ENCODE data around the gene GPN2. TPM values are rescaled to one million over a fixed set of nuclear protein-coding genes. Genes with fewer than 3 reads are reported as not detected.

GPN2 gene
- total and polyA plus RNA-seq, 9 of the 15 experiments (the other 6 are each of a cell fraction or from before 2014, with no cell fraction given) = 9.9 to 58.8 (median 20.4) TPM

GRCh38 chr1:26913754-26914619 lies 23.9 kb upstream of the GPN2 start, which contains the start of gene NR0B2 (continued):
- TF ChIP-seq, protein P1, sequence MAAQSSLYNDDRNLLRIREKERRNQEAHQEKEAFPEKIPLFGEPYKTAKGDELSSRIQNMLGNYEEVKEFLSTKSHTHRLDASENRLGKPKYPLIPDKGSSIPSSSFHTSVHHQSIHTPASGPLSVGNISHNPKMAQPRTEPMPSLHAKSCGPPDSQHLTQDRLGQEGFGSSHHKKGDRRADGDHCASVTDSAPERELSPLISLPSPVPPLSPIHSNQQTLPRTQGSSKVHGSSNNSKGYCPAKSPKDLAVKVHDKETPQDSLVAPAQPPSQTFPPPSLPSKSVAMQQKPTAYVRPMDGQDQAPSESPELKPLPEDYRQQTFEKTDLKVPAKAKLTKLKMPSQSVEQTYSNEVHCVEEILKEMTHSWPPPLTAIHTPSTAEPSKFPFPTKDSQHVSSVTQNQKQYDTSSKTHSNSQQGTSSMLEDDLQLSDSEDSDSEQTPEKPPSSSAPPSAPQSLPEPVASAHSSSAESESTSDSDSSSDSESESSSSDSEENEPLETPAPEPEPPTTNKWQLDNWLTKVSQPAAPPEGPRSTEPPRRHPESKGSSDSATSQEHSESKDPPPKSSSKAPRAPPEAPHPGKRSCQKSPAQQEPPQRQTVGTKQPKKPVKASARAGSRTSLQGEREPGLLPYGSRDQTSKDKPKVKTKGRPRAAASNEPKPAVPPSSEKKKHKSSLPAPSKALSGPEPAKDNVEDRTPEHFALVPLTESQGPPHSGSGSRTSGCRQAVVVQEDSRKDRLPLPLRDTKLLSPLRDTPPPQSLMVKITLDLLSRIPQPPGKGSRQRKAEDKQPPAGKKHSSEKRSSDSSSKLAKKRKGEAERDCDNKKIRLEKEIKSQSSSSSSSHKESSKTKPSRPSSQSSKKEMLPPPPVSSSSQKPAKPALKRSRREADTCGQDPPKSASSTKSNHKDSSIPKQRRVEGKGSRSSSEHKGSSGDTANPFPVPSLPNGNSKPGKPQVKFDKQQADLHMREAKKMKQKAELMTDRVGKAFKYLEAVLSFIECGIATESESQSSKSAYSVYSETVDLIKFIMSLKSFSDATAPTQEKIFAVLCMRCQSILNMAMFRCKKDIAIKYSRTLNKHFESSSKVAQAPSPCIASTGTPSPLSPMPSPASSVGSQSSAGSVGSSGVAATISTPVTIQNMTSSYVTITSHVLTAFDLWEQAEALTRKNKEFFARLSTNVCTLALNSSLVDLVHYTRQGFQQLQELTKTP (IDR thresholded peaks at IDR 0.05; ENCODE audit: low read depth in 1 of 2, partially characterized antibody in 2 of 2) = no peak
- TF ChIP-seq FOXJ2 (tag; IDR thresholded peaks at IDR 0.05) (0 out of 2 replicates have a peak, but pooled peaks have one; percentile 10), ERF (CRISPR knock-in tag; IDR thresholded peaks at IDR 0.05) (0 out of 2 replicates have a peak, but pooled peaks have one; percentile 18), ZNF184 (CRISPR knock-in tag; IDR thresholded peaks at IDR 0.05) (no peak), POLR2AphosphoS5 (IDR thresholded peaks at IDR 0.05; ENCODE audit: control insufficient read depth, insufficient read depth, low read depth, low read length) (no peak), E2F6 (IDR thresholded peaks at IDR 0.05; ENCODE audit: borderline replicate concordance in 1 of 2, extremely low read depth in 1 of 2, insufficient read depth in 1 of 2, insufficient read length in 1 of 2, low read depth in 1 of 2, low read length in 1 of 2, poor library complexity in 1 of 2, severe bottlenecking in 1 of 2) (peak in 1 of 2 experiments; percentile 33), ETV6 (IDR thresholded peaks at IDR 0.05; ENCODE audit: borderline replicate concordance in 1 of 2, low read depth in 2 of 2, low read length in 1 of 2) (no peak), ETV6 (CRISPR knock-in tag; IDR thresholded peaks at IDR 0.05; ENCODE audit: borderline replicate concordance) (no peak), ZFP36 (IDR thresholded peaks at IDR 0.05; ENCODE audit: low read depth, low read length, partially characterized antibody) (no peak)
- TF ChIP-seq, protein P2, sequence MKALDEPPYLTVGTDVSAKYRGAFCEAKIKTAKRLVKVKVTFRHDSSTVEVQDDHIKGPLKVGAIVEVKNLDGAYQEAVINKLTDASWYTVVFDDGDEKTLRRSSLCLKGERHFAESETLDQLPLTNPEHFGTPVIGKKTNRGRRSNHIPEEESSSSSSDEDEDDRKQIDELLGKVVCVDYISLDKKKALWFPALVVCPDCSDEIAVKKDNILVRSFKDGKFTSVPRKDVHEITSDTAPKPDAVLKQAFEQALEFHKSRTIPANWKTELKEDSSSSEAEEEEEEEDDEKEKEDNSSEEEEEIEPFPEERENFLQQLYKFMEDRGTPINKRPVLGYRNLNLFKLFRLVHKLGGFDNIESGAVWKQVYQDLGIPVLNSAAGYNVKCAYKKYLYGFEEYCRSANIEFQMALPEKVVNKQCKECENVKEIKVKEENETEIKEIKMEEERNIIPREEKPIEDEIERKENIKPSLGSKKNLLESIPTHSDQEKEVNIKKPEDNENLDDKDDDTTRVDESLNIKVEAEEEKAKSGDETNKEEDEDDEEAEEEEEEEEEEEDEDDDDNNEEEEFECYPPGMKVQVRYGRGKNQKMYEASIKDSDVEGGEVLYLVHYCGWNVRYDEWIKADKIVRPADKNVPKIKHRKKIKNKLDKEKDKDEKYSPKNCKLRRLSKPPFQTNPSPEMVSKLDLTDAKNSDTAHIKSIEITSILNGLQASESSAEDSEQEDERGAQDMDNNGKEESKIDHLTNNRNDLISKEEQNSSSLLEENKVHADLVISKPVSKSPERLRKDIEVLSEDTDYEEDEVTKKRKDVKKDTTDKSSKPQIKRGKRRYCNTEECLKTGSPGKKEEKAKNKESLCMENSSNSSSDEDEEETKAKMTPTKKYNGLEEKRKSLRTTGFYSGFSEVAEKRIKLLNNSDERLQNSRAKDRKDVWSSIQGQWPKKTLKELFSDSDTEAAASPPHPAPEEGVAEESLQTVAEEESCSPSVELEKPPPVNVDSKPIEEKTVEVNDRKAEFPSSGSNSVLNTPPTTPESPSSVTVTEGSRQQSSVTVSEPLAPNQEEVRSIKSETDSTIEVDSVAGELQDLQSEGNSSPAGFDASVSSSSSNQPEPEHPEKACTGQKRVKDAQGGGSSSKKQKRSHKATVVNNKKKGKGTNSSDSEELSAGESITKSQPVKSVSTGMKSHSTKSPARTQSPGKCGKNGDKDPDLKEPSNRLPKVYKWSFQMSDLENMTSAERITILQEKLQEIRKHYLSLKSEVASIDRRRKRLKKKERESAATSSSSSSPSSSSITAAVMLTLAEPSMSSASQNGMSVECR (CRISPR knock-in tag; IDR thresholded peaks at IDR 0.05) = no peak
- TF ChIP-seq, protein P3, sequence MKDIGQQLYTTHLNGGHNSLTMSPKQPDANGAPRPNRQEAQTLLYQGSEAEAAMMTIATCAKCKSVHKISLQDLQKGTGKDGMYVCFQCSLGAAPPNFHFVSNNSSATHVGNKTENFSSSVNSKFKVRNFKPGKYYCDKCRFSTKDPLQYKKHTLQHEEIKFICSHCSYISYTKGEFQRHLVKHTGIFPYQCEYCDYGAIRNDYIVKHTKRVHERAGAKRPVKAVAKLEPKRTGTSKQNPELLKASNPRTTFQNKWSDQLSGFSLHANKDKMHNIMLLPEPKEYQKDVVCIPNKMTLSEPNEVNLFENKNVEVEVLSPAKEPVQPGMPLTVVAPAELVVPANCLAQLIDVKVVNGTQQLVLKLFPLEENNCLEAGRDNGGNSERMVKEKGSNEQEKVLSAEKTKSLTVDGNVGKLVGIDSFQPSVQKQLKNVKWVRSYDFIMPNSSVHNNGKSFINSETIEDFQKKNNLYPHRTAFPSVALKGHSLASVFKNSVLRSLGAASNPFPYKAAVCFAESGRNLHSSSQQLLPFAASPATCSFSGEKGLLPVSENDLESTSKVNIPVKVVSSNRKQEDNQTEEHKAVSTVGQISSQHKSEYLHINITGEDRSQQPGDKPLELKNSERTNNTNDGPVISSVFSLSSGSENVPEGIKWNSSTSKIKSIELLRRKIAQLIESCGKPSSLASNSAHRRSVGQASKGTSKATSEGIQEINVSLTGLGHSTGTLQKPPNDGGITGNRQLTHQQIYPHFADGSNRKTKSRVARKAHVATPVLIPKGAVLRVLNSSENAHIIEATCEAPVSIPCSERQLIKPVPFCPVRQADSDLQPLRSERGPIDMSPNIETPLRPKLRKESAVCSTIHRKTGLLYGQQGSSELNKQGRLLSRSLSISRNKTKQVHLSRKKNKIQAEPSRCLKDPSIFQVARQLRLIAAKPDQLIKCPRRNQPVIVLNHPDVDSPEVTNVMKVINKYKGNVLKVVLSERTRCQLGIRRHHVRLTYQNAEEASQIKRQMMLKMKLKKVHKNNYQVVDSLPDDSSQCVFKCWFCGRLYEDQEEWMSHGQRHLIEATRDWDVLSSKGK (CRISPR knock-in tag; IDR thresholded peaks at IDR 0.05) = no peak

All from K562 (cell line).